CD4-positive, alpha-beta T cell treated with Interleukin-17A for 1 hour (primary cell): Measurements from ENCODE around the gene ZHX3.

ENCODE experiments used
- DNase-seq: peaks from one replicate; pipeline ENCODE4 v3.0.0-alpha.2; 2020

The ZHX3 gene

DNA sequence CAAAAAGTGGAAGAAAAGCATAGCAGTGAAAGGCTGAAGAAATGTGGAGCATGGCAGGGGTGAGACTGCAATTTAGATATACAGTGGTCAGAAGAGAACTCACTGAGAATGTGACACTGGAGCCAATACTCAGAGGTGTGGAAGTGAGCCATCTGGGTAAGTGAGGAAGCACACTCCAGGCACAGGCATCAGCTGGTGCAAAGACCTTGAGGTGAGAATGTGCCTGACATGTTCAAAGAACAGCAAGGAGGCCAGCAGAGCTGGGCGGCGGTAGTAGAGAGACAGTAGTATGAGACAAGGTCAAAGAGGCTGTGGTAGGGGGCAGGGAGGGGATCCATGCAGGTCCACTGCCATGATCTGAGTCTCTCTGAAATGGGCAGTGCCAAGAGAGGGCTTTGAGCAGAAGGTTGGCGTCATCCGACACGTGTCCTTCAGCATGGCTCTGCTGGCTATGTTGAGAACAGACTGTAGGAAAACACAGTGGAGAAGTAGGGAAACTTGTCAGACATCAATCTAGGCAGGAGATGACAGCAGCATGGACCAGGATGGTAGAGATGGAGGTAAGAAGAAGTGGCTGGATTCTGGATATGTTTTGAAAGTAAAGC, 95.8 kb downstream of the ZHX3 start:
- no peak for DNase-seq

DNA sequence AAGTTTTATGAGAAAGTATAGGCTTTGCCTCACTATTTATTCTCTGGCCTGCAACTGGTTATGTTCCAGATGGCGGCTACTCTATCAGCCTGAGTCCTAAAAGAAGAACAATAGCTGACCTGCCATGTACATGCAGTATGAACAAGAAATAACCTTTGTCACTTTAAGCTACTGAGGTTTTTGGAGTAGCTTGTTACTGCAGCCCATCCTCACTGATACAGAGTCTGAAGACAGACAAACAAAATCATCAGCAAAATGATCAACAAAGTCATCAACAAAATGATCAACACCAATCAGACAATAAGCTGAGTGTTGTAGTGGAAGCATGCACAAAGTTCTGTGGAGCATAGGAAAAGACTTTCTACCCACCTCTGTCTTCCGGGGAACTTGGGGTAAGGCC, 97.7 kb downstream of the ZHX3 start:
- no peak for DNase-seq

DNA sequence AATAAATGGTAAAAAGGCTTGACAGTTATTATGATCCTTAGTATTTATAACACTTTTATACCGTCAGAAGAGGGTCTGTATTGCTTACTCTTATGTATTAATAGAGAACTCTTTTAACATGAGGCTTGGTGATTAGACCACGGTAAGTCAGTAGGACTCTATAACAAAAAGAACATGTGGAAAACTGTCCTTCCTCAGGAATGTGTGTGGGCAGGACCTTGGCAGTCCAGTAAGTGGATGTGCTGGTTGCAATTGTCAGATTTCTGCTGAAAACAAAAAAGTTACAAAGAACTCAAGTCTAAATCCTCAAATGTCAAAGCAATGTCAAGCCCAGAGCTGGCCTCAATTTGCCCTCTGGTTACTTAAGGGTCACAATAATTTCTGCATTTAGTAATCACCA, 99.1 kb downstream of the ZHX3 start:
- no peak for DNase-seq

DNA sequence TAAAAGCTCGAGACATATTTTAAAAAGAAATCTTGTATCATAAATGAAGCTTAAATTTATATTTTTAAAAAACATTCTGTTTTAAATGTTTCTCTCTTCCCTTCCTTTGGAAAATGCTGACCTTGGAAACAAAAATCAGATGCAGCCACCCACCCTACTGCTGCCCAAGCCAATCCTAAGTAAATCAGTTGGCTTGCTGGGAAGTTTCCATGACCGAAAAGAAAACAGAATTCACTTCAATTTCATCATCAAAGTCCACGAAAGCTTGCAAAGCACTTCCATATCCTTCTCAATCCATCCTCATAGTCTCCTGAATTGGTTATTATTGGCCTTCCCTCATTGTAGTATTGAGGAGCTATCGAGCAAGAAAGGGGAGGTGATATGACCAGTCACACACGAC, 100.1 kb downstream of the ZHX3 start:
- DNase-seq = no peak

DNA sequence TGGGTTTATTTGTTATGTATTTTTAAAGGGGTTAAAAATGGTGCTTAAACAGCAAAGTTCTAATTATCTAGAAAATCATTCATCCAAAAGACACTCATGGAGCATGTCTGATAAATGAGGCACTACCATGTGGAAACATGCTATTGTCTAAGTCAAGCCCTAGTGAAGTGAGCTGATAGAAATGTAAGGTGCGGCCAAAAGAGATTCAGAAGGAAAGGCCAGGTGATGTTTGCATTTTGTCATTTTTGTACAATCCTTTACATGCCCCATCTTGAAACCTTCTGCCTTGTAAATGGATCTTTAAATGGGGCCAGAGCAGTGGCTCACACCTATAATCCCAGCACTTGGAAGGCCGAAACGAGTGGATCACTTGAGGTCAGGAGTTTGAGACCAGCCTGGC, 102.9 kb downstream of the ZHX3 start:
- DNase-seq = no peak

DNA sequence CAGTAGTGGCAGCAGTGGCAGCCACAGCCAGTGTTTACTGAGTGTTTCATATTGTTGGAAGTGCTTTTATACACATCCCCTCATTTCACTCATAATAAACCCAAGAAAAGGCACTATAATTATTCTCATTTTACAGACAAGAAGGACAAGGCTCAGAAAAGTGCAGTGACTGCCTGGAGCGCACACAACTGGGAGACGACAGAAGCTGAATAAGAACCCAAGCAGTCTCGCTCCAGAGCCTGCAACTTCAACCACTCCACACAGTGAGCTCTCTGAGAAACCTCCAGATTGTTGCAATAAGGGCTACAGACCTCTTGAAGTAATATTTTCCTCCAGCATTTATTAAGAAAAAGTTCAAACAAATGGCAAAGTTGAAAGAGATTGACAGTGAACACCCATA, 103.3 kb downstream of the ZHX3 start:
- no peak for DNase-seq

DNA sequence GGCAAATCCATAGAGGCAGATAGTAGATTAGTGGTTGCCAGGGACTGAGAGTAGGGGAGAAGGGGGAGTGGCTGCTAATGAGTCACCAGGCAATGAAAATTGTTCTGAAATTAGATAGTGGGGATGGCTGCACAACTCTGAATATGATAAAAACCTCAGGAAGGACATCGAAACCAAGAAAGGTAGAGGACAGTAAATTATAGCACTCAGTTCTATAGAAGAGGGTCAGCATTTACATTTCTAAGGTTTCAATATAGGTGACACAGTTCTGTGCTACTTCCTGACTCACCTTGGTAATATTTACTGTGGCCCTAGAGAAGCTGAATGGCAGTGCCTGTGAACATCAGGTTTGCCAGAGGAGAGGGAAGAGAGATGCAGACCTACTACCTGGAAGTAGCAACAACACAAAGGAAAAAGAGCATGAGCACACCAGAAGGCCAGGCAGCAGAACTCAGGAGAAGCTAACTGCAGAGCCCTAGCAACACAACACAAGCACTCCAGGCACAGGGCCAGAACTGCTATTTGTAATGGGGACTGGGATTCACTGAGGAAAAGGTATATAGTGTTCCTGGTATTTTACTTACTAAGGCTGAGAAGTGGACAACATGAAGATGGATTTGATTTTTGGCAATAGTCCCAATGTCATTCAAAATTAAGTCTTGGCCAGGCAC, 104.2 kb downstream of the ZHX3 start:
- DNase-seq = no peak

DNA sequence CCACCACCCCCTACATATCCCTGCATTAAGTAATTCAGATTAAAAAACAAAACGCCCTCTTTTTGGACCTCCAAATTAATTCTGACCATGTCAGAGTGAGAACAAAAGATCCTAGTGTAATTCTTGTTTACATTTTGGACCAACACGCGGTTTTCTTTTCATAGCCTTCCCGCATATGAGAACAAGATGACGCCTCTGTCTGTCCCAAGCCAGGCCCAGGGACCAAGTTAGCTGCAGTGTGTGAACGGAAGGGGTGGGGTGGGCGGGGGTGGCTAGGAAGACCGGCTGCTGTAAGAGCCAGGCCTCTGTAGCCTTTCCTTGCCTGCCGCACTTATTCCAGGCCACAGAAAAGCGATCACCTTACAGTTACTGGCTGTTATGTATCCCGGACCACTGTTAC, 112.2 kb downstream of the ZHX3 start:
- no peak for DNase-seq

DNA sequence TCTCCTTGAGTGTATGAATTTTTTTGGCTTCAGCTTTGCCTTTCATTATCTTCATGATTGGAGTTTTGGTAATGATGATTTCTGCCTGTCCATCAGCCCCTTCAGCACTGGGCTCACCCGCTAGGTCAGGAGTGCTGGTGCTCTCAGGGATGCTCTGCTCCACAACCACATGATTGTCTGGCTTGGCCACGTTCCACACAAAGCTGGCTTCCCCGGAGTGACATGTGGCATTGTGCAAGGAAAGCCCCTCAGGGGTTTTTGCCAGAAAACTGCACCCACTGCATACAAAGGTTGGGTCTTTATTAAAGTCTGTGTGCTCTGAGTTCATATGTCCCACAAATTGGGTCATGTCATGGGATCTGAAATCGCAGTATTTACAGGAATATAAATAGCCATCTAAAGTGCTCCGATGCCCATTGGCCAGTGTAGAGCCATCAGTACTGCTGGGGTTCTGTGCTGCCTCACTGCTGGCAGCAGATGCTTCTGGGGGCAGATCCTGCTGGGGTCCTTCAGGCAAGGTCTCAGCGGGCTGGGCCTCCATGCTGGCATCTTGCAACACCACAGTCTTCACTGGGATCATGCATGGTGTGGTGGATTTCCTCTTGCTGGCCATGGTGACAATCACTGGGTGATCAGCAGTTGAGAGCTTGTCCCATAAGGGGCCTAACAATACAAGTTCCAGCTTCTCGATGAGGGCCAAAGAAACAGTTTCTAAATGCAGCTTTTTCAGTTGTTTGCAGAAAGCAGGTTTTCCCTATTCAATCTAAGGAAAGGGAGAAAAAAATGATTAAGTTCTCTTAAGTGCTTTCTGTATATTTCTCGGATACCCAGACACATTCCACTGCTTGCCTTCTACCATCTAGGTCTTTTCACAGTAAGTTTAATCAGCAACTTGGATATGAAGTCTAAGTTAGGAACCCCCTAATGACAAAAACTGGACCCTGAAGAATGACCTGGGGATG, 112.9 kb downstream of the ZHX3 start:
- no peak for DNase-seq

DNA sequence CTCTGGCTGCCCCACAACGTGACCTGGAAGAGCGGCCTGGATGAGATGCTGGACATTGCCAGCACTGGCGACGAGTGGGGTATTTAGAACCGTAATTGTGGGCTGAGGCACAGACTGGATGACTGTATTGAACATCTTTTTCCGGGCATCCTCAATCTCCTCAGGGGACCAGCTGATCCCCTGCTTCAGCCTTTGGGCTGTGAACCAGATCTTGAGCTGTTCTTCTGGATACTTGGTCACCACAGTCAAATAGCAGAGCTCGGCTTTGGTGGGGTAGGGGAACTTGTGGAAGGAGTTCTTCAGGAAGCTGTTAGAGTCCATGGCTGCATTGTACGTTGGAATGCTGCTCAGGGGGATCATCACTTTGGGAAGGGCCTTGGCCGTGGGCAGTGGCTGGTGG, 113.9 kb downstream of the ZHX3 start:
- DNase-seq = no peak

DNA sequence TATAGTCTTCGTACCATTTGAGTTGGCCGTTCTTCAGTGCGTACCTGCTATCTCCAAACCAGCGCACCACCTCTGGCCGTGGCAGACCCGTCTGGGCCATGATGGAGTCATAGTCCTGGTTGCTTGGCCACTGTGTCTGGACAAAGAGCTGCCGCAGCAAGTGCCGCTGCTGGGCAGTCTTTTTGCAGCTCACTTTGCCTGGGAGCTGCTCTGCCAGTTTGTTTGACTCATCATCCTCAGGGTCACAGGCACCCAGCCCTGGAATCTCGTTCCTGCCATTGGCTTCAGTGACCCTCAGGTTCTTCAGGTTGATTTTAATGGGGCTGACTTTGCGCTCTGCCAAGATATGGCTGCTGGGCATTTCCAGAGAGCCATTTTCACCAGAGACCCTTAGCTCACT, 115.1 kb downstream of the ZHX3 start:
- no peak for DNase-seq

DNA sequence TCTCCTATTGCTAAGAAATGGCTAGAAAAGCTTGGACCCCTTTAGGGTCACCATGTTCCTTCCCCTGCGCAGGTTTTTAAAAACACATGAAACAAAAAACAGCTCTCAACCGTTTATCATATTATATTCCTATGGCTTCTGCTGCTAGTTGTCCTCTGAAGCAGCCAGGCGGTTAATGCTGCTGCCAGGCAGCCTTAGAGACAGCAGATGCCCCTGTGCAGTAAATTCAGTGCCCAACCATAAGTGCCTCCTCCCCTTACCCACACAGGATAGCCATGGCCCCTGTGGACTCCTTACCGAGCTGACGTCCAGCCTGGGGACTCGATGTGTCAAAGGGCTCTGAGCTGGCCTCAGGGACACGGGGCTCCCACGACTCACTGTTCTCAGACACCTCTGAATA, 115.8 kb downstream of the ZHX3 start:
- no peak for DNase-seq

DNA sequence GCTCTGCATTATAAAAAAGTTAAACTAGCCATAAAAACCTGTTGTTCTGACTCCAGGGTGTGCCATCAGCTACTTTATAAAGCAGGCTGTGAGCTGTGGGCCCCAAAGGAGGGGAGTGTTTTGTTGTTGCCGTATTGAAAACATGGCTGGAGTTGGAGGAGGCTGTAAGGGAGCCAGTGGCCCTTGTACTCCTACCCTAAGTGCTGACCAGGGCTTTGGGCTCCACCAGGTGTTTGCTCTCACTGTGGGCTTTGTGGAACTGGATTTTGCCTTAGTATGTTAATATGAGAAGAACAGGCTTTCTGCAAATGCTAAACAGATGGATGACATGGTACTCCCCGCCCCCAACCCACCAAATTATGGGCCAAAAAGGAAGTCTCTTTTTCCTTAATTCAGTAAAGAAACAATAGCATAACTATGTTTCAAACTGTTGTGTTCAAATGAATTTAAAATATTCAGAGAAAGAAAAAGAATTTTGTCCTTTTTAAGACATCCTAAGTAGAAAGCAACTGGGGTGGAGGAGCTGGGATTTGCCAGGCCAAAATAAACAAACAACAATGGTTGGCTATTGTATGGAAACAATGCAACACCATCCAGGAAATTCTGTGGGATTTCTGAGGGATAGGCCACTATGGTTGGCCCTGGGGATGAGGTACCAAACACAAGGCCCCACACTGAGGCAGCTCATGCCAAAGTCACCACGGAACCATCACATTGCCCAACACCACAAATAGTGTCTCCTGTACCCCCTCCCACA, 116.9 kb downstream of the ZHX3 start:
- DNase-seq = no peak

DNA sequence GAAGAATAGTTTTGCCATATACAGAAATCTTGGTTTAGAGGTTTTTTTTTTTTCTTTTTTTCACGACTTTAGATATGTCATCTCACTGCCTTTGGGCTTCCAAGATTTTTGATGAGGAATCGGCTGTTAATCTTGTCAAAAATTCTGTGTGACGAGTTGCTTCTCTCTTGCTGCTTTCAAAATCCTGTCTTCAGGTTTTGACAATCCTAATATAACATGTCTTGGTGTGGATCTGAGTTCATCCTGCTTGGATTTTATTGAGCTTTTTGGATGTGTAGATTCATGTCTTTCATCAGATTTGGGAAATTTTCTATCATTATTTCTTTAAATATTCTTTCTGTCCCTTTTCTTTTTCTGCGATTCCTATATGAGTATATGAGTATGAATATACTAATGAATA, 119.1 kb downstream of the ZHX3 start:
- DNase-seq = no peak

DNA sequence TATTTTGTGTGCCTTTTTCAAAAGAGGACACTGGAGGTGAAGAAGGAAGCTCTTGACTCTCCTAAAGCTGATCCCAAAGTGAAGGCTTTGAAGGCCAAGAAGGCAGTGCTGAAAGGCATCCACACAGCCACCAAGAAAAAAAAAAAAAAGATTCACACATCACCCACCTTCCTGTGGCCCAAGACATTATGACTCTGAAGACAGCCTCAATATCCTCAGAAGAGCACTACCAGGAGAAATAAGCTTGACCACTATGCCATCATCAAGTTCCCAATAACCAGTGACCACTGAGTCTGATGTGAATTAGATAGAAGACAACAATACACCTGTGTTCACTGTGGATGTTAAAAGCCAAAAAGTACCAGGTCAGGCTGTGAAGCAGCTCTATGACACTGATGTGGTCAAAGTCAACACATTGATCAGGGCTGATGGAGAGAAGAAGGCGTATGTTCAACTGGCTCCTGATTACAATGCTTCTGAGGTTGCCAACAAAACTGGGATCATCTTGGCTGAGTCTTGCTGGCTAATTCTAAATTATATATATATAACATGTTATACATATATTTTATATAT, 120.8 kb downstream of the ZHX3 start:
- no peak for DNase-seq

DNA sequence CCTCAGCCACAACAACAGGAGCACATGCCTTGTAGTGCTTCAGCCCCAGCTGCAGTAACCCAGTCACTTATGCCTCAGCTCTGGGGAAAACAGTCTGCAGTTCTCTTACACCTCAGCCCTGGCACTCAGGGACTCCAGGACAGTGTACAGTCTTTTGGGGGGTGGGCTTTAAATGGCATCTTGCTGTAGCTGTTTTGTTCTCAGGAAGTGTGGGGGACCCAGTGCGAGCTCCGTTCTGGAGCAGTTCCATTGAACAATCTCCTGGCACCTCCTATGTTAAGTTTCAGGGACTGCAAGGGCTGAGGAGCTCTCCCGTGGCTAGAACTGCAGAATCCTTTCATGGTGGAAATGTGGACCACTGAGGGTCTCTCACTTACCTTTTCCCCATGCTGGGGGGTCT, 125.0 kb downstream of the ZHX3 start:
- DNase-seq = no peak

DNA sequence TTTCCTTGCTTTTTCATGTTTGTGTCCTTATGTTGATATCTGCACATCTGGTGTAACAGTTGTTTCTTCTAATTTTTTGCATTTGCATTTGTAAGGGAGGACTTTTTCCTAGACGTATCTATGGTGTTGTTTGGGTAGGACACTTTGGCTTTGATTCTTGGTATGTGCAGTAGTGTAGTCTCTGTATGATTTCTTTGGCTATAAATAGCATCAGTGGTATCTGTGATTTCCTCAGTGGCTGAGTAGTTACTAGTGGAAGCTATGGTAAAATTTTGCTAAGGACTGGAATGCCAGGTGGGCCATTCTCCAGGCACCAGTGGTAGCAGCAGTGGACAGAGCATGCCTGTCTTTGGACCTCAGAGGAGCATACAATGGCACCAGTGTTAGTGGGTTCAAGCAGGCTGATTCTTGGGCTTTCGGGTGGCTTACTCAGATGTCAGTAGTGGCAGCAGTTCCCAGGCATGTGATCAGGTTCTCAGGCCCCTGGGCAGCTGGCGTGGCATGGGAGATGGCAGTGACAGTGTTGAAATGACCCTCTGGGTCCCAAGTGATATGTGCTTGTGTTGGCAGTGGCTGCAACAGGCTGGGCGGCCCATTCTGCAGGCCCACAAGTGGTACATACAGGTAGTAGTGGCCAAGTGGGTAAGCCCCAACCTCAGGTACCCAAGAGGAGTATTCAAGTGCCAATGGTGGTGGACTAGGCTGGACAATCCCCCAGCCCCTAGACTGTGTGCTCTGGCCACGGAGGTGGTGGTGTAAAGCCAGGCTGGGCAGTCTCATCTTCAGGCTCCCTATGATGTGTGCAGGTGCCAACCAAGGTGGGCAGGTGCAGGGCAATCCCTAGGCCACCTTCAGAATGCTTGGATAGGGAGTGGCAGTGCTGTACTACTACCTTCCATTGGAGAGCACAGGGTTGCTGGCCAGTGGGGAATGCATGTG, 125.7 kb downstream of the ZHX3 start:
- DNase-seq = no peak

DNA sequence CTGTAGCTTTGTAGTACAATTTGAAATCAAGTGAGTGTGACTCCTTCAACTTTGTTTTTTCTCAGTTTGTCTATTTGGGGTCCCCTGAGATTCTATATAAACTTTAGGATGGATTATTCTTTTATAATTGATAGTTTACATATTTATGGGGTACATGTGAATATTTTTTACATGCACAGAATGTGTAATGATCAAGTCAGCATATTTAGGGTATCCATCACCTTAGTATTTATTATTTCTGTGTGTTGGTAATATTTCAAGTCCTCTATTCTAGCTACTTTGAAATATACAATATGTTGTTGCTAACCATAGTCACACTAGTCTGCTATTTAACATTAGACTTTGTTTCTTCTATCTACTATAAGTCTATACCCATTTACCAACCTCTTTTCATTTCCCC, 129.9 kb downstream of the ZHX3 start:
- no peak for DNase-seq

DNA sequence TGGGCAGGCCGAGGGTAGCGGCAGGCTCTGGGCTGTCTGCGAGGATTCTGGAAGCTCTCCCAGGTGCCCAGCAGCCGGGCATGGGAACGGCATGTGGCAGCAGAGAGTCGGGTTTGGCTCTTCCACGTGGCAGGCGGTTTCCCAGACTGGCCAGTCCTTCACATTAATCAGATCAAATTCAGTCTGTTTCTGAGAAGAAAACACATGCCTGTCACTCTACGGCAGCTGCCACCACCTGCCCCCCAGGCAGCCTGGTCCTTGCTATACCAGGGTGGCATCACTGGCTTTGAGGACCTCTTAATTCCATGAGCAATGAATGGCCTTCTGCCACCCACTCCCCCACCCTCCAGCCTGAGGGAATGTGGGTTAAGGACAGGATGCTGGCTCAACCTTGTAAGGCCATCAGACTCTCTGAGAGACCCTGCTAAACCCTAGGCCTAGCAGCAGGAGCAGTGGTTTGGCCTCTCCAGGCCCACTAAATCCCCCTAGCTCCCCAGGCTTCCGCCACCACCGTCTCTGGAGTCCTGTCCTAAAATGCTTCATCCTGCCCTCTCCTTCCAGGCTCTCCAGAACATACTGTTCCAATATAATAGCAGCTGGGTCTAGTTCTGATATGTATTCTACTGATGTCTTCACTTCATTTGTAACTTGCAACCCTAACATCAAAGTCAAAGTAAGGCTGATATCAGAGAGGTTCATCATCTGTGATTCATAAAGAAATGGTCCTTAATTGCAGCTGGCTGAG, 132.3 kb downstream of the ZHX3 start:
- DNase-seq = no peak

DNA sequence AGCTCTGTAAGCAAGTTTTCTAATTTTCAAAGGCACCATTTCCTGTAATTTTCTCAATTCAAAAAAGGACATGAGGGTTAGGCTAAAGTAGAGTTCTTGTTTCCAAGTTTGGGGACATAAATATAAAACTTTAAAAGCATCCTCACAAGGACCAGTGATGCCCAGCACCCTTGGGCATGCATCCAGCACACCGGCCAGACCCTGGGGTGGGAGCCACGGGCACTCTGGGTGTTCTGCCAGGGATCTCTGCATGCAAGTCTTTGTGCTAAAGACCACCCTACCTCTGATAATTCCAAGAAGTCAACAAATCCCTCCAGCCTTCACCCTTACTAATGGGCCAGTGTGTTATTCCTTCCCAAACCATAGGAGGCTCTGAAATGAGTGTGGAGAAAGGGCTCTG, 133.7 kb downstream of the ZHX3 start:
- no peak for DNase-seq

DNA sequence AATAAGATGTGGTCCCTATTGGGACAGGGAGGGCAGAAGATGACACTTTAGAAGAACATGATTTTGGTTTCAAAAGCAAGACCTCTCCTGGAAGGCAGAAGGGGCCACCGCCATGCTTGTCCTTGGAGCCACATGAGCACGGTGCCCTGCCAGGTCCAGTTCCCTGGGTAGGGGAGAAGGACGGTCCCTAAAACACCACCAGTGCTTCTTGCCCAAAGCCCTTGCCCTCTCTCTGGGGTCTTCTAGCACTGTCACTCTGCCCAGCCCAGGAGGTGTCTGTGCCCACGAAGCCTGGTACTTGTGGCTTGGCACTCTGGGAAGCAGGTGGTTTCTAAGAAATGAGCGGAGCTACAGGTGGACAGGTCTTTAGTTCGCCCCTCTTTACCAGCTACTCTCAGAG, 134.1 kb downstream of the ZHX3 start:
- DNase-seq = no peak
